Left lung (tissue), 10 donors: ENCODE data around the gene TYW5. TPM values are rescaled to one million over a fixed set of nuclear protein-coding genes. Genes with fewer than 3 reads are reported as not detected.

Experiments used
- ATAC-seq: fragments of 200-7000 bp; cut with Tn5 transposase; one replicate; pipeline ENCODE4 v1.9.1; 2020; ENCODE audit warnings: moderate library complexity
- DNase-seq, 4 donors: peaks; one replicate each; pipeline ENCODE4 v3.0.0-alpha.2; 2013 to 2020
- H3K27ac ChIP-seq, 2 donors: fragments of 200-600 bp; sonication (generic) in 1 of 2; one replicate each; pipeline versions ENCODE4 v1.5.0 to v1.8.0; 2020 to 2021
- H3K27me3 ChIP-seq, 2 donors: fragments of 200-600 bp; sonication (generic) in 1 of 2; one replicate each; pipeline versions ENCODE4 v1.5.0 to v1.8.0; 2020 to 2021
- H3K36me3 ChIP-seq, 2 donors: fragments of 200-600 bp; sonication (generic) in 1 of 2; one replicate each; pipeline versions ENCODE4 v1.5.0 to v1.8.0; 2020 to 2021
- H3K4me1 ChIP-seq, 2 donors: fragments of 200-600 bp; one replicate each; pipeline ENCODE4 v1.8.0; 2021
- H3K4me3 ChIP-seq, 2 donors: fragments of 200-600 bp; sonication (generic) in 1 of 2; one replicate each; pipeline versions ENCODE4 v1.5.0 to v1.8.0; 2020 to 2021; ENCODE audit warnings: mild to moderate bottlenecking in 1 of 2
- H3K9me3 ChIP-seq, 2 donors: fragments of 200-600 bp; sonication (generic) in 1 of 2; one replicate each; pipeline versions ENCODE4 v1.5.0 to v1.8.0; 2020 to 2021
- CTCF ChIP-seq, 2 donors: fragments of 200-600 bp; sonication (generic) in 1 of 2; IDR thresholded peaks; one replicate each; pipeline versions ENCODE4 v1.5.0 to v1.8.0; 2021; ENCODE audit warnings: antibody characterized with exemption in 2 of 2
- intact Hi-C, 2 donors: fragments of 100-400 bp; cut with DNase I; formaldehyde crosslinking; loops; one replicate each; pipeline versions ENCODE4 v1.11.2 to v1.14.2; 2022
- polyA plus RNA-seq, 6 donors: library from polyadenylated mRNA; unstranded; fragments of 120-200 nt; gene quantifications; one replicate each; pipeline ENCODE4 v1.2.1, GENCODE V29; 2013; ENCODE audit not compliant: insufficient read length in 6 of 6
- total RNA-seq, 2 donors: library from RNA; stranded (reverse); fragmentation: NEBNext Ultra II Directional; extraction: Animal tissue kit (Norgen Biotek cat#: 25700); gene quantifications; one replicate each; pipeline ENCODE4 v1.2.1, GENCODE V29; 2021
- donor health status: DM: no; HTN: yes; CAD: no.
- donor health status: DM: no; HTN: no; CAD: no.

Gene TYW5
- total and polyA plus RNA-seq, 8 donors, result 6.2 to 21.0 (median 16.9) TPM

GRCh38 chr2:199902486-199903110, 52.7 kb downstream of the TYW5 start:
- Histone ChIP-seq H3K36me3 (no peaks in the 10 kb centered on the region), H3K27me3 (no peaks in the 10 kb centered on the region), H3K4me3 (no peak overlapping the region), H3K27ac (no peak overlapping the region), H3K4me1 (no peaks in the 10 kb centered on the region), H3K9me3 (no peaks in the 10 kb centered on the region)
- intact Hi-C loops, result no loop called here
- TF ChIP-seq CTCF (IDR thresholded peaks at IDR 0.05), result no peak
- ATAC-seq, result no peak
- DNase-seq, result no peak

GRCh38 chr2:199901942-199902341, 53.3 kb downstream of the TYW5 start:
- Histone ChIP-seq H3K4me1 (no peaks in the 10 kb centered on the region), H3K36me3 (no peaks in the 10 kb centered on the region), H3K27ac (no peak overlapping the region), H3K27me3 (no peaks in the 10 kb centered on the region), H3K9me3 (no peaks in the 10 kb centered on the region), H3K4me3 (no peak overlapping the region)
- no peak for ATAC-seq
- no peak for TF ChIP-seq CTCF (IDR thresholded peaks at IDR 0.05)
- intact Hi-C loops, result no loop called here
- DNase-seq, result no peak

- TF ChIP-seq CTCF (IDR thresholded peaks at IDR 0.05), result no peak
- ATAC-seq, result no peak
Observed at GRCh38 chr2:199896617-199897016, 58.7 kb downstream of the TYW5 start.

GRCh38 chr2:199895406-199895805, 59.9 kb downstream of the TYW5 start:
- Histone ChIP-seq H3K36me3 (no peaks in the 10 kb centered on the region), H3K27me3 (no peaks in the 10 kb centered on the region), H3K4me1 (no peaks in the 10 kb centered on the region), H3K9me3 (peaks cover 0 to 2% of the 10 kb centered on the region in 2 donors), H3K4me3 (no peak overlapping the region), H3K27ac (no peak overlapping the region)
- ATAC-seq (no peak), DNase-seq (no peak)
- intact Hi-C loops, result no loop called here
- TF ChIP-seq CTCF (IDR thresholded peaks at IDR 0.05), result no peak

More at GRCh38 chr2:199896617-199897016, 58.7 kb downstream of the TYW5 start:
- intact Hi-C loops, result no loop called here
- Histone ChIP-seq H3K9me3 (no peaks in the 10 kb centered on the region), H3K4me1 (no peaks in the 10 kb centered on the region), H3K4me3 (no peak overlapping the region), H3K36me3 (no peaks in the 10 kb centered on the region), H3K27ac (no peak overlapping the region), H3K27me3 (no peaks in the 10 kb centered on the region)
- DNase-seq, result no peak

- no peak for ATAC-seq
- H3K27ac ChIP-seq, result no peak overlapping the region
- H3K36me3 ChIP-seq, result no peaks in the 10 kb centered on the region
- H3K4me3 ChIP-seq, result no peak overlapping the region
- intact Hi-C loops, result no loop called here
- H3K4me1 ChIP-seq, result no peaks in the 10 kb centered on the region
- no peak for TF ChIP-seq CTCF (IDR thresholded peaks at IDR 0.05)
- no peak for DNase-seq
- peaks cover 0 to 2% of the 10 kb centered on the region in 2 donors for H3K9me3 ChIP-seq
- H3K27me3 ChIP-seq, result peaks cover 0 to 5% of the 10 kb centered on the region in 2 donors
Observed at GRCh38 chr2:199883474-199884212, 71.6 kb downstream of the TYW5 start.
